B cell (primary cell): ENCODE data around the gene MMP15. TPM values are rescaled to one million over a fixed set of nuclear protein-coding genes. Genes with fewer than 3 reads are reported as not detected.

Experiments used
- ATAC-seq: fragments of 200-7000 bp; cut with Tn5 transposase; one replicate; pipeline ENCODE4 v1.10.0; 2021; ENCODE audit warnings: low read depth, mild to moderate bottlenecking, moderate number of reproducible peaks, moderate library complexity
- CTCF ChIA-PET: fragments of 350-600 bp; sonication (Branson Sonifier 250); formaldehyde crosslinking; loops from one replicate; lab custom pipeline; 2021; ENCODE audit warnings: antibody characterized with exemption, inconsistent platforms; lab: Charles Lee
- POLR2A ChIA-PET: fragments of 350-600 bp; sonication (Branson Sonifier 250); formaldehyde crosslinking; loops from one replicate; lab custom pipeline; 2021; ENCODE audit warnings: antibody characterized with exemption; lab: Charles Lee
- DNase-seq: peaks from one replicate; pipeline ENCODE4 v3.0.0; 2013
- H2AFZ ChIP-seq: 2 replicates; pipeline ENCODE4 v1.6.1; 2012; ENCODE audit warnings: mild to moderate bottlenecking, low read depth, low read length; ENCODE audit not compliant: insufficient read depth, poor library complexity, severe bottlenecking
- H3K27ac ChIP-seq, 2 donors: 1 replicate in 1 of 2; 2 replicates in 1 of 2; pipeline ENCODE4 v1.5.1; 2012 to 2013; ENCODE audit warnings: low read length in 2 of 2, mild to moderate bottlenecking in 2 of 2, moderate library complexity in 1 of 2
- H3K27me3 ChIP-seq, 4 experiments: fragments of 200-600 bp in 1 of 4; sonication (generic) in 1 of 4; replicated peaks in 1 of 4; 1 replicate in 2 of 4; 2 replicates in 2 of 4; pipeline versions ENCODE4 v1.6.1 to v1.7.0; 2013 to 2016; ENCODE audit warnings: low read length in 3 of 4, mild to moderate bottlenecking in 2 of 4, mixed read lengths in 1 of 4, moderate library complexity in 1 of 4; ENCODE audit not compliant: insufficient read depth in 4 of 4, control insufficient read depth in 3 of 4; ENCODE audit errors: control extremely low read depth in 1 of 4
- H3K36me3 ChIP-seq, 2 experiments: replicated peaks in 1 of 2; 1 replicate in 1 of 2; 2 replicates in 1 of 2; pipeline versions ENCODE4 v1.6.1 to v1.7.1; 2013; ENCODE audit warnings: low read length in 1 of 2; ENCODE audit not compliant: insufficient read depth in 2 of 2, control insufficient read depth in 1 of 2; ENCODE audit errors: control extremely low read depth in 1 of 2, extremely low read depth in 1 of 2
- H3K4me1 ChIP-seq, 2 donors: fragments of 200-600 bp in 1 of 2; sonication (generic) in 1 of 2; 1 replicate in 1 of 2; 2 replicates in 1 of 2; pipeline versions ENCODE4 v1.5.1 to v1.6.1; 2013 to 2017; ENCODE audit warnings: low read length in 2 of 2; ENCODE audit not compliant: control insufficient read depth in 2 of 2, insufficient read depth in 2 of 2
- H3K4me2 ChIP-seq: replicated peaks from 2 replicates; pipeline ENCODE3; 2012; ENCODE audit warnings: mild to moderate bottlenecking, low read depth, low read length; ENCODE audit not compliant: poor library complexity, severe bottlenecking
- H3K4me3 ChIP-seq, 5 experiments: fragments of 200-600 bp in 1 of 5; sonication (generic) in 1 of 5; 1 replicate in 3 of 5; 2 replicates in 2 of 5; pipeline versions ENCODE4 v1.5.1 to v1.7.0; 2011 to 2016; ENCODE audit warnings: low read length in 4 of 5, mild to moderate bottlenecking in 4 of 5, low read depth in 2 of 5, control low read depth in 1 of 5, moderate library complexity in 1 of 5; ENCODE audit not compliant: insufficient read depth in 1 of 5; ENCODE audit errors: control extremely low read depth in 1 of 5, extremely low read depth in 1 of 5
- H3K79me2 ChIP-seq: fragments of 200-600 bp; sonication (generic); one replicate; pipeline ENCODE4 v1.6.0; 2016; ENCODE audit warnings: low read length; ENCODE audit not compliant: control insufficient read depth, insufficient read depth
- H3K9ac ChIP-seq: fragments of 200-600 bp; sonication (generic); 2 replicates; pipeline ENCODE4 v1.6.1; 2017; ENCODE audit warnings: mild to moderate bottlenecking, low read length, moderate library complexity
- H3K9me3 ChIP-seq, 3 donors: one replicate each; pipeline versions ENCODE4 v1.6.1 to v1.7.1; 2013; ENCODE audit warnings: low read length in 2 of 3; ENCODE audit not compliant: control insufficient read depth in 2 of 3, insufficient read depth in 1 of 3; ENCODE audit errors: control extremely low read depth in 1 of 3
- H4K20me1 ChIP-seq: 2 replicates; pipeline ENCODE4 v1.6.0; 2012; ENCODE audit warnings: mild to moderate bottlenecking, low read length; ENCODE audit not compliant: insufficient read depth, control insufficient read depth, poor library complexity, severe bottlenecking
- H3K27ac Mint-ChIP-seq: one replicate; pipeline ENCODE4 v1.8.0; 2021; ENCODE audit warnings: mixed read lengths
- H3K27me3 Mint-ChIP-seq: one replicate; pipeline ENCODE4 v1.8.0; 2021; ENCODE audit warnings: mixed read lengths
- H3K4me1 Mint-ChIP-seq: one replicate; pipeline ENCODE4 v1.8.0; 2021; ENCODE audit warnings: mixed read lengths
- H3K4me3 Mint-ChIP-seq: one replicate; pipeline ENCODE4 v1.8.0; 2021; ENCODE audit warnings: mixed read lengths
- H3K9me3 Mint-ChIP-seq: one replicate; pipeline ENCODE4 v1.8.0; 2022; ENCODE audit warnings: mixed read lengths; ENCODE audit not compliant: insufficient read depth
- EZH2 ChIP-seq: IDR thresholded peaks from 2 replicates; pipeline ENCODE4 v1.6.1; 2012; ENCODE audit warnings: borderline replicate concordance, low read depth, mild to moderate bottlenecking, moderate library complexity, low read length; ENCODE audit not compliant: insufficient read depth, poor library complexity, severe bottlenecking
- WGBS: methylation state at CpG from one replicate; pipeline ENCODE4 v1.1.5; 2013; ENCODE audit warnings: missing lambda C conversion rate; ENCODE audit not compliant: insufficient coverage; 5-methylcytosine and 5-hydroxymethylcytosine counted together
- intact Hi-C: fragments of 100-400 bp; cut with micrococcal nuclease; formaldehyde crosslinking; loops from one replicate; pipeline ENCODE4 v1.10.0; 2022
- polyA plus RNA-seq: library from polyadenylated mRNA; depleted of rRNA; stranded (reverse); fragments of >200 nt; gene quantifications from 2 replicates; pipeline ENCODE4 v1.2.3, GENCODE V29; 2012
- total RNA-seq, 2 donors: library from RNA; stranded (reverse); fragments of 120-200 nt in 1 of 2; gene quantifications; 1 replicate in 1 of 2; 2 replicates in 1 of 2; pipeline versions ENCODE4 v1.2.3 to v1.2.4, GENCODE V29; 2013 to 2022
- TF ChIP-seq, protein P1 (sequence below): fragments of 200-600 bp; IDR thresholded peaks from one replicate; pipeline ENCODE4 v1.8.0; 2022; ENCODE audit warnings: antibody characterized with exemption, mild to moderate bottlenecking

MMP15 gene
- total and polyA plus RNA-seq, 2 donors (not counting 1 experiment from before 2014, with no cell fraction given) = not detected

DNA sequence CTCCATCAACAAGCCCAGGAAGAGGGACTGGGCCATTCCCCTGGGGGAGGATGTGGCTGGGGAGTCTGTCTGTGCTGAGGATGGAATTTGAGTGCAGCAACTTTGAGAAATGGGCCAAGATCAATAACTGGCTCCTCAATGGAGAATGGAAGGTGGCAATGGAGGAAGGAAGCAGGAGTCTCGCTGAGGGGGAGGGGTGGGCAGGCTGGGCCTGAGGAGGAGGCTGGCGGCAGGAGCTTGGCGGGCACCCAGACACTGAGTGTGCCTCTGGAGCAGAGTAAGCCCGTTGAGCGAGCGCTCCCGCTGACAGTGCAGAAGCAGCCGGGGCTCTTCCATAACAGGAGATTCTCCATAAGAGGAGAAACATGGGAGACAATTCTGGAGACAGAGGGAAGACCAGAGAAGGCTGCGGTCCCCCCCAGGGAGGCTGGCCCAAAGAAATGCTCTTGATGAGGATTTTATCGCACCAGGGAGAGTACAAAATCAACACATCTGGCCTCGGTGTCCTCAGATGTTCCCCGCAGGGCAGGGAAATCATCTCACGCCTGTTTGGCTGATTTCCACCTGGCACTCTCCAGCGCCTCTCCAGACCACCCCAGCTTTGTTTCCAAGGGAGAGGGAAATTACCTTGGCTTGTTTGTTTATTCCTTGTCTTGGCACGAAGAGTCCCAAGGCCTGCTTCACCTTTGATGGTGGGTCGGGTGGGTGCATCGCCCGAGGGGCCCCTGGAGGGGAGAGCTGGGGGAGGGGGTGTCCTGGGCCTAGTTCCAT is 2.8 kb upstream of the MMP15 start:
- Histone ChIP-seq H3K79me2 (no peaks in the 10 kb centered on the region), H3K27me3 (peaks cover 0 to 30% (median 9%) of the 10 kb centered on the region in 4 experiments), H3K9ac (no peak overlapping the region), H4K20me1 (no peaks in the 10 kb centered on the region), H3K27ac (no peak overlapping the region), H3K4me1 (peaks cover 25 to 26% of the 10 kb centered on the region in 2 donors), H3K36me3 (peaks cover 0 to 8% of the 10 kb centered on the region in 2 experiments), H3K4me2 (no peak overlapping the region), H3K4me3 (no peak overlapping the region), H3K9me3 (no peaks in the 10 kb centered on the region), H2AFZ (no peak overlapping the region)
- ATAC-seq = no peak
- CTCF ChIA-PET = interaction anchor here (0.8 to 1.9 kb wide), 7 partner anchors 54 to 284 kb away, joined by 3 to 7 read pairs (median 4); partner anchors contain the start of gene CFAP20
- Mint-ChIP-seq H3K4me3 (peak overlapping the region; percentile 26), H3K27ac (no peak overlapping the region), H3K27me3 (peaks cover 6% of the 10 kb centered on the region), H3K4me1 (peaks cover 9% of the 10 kb centered on the region), H3K9me3 (no peaks in the 10 kb centered on the region)
- intact Hi-C loops = loop anchor here (10.0 kb wide), 1 partner anchor 462 kb away; no protein-coding TSS in a partner anchor
- TF ChIP-seq, protein P1, sequence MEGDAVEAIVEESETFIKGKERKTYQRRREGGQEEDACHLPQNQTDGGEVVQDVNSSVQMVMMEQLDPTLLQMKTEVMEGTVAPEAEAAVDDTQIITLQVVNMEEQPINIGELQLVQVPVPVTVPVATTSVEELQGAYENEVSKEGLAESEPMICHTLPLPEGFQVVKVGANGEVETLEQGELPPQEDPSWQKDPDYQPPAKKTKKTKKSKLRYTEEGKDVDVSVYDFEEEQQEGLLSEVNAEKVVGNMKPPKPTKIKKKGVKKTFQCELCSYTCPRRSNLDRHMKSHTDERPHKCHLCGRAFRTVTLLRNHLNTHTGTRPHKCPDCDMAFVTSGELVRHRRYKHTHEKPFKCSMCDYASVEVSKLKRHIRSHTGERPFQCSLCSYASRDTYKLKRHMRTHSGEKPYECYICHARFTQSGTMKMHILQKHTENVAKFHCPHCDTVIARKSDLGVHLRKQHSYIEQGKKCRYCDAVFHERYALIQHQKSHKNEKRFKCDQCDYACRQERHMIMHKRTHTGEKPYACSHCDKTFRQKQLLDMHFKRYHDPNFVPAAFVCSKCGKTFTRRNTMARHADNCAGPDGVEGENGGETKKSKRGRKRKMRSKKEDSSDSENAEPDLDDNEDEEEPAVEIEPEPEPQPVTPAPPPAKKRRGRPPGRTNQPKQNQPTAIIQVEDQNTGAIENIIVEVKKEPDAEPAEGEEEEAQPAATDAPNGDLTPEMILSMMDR = no peak
- TF ChIP-seq EZH2 = no peak
- POLR2A ChIA-PET = no interaction called here
- WGBS = 54% methylated on average over 12 of the region's 18 CpGs
- no peak for DNase-seq
